A375 (cell line): Measurements from ENCODE around the gene FRRS1. TPM values are rescaled to one million over a fixed set of nuclear protein-coding genes. Genes with fewer than 3 reads are reported as not detected.

Source experiments
- small RNA-seq: library from RNA; depleted of rRNA; stranded (forward); fragments of <200 nt; gene quantifications from one replicate; pipeline ENCODE3, GENCODE V24; 2014
- total RNA-seq: library from RNA; depleted of rRNA; stranded (reverse); fragments of >200 nt; shearing (Covaris generic); gene quantifications from 2 replicates; pipeline ENCODE4 v1.2.3, GENCODE V29; 2014; rRNA removed

FRRS1 gene
- total RNA-seq: 3.8 and 4.7 TPM in 2 replicates

GRCh38 chr1:99766378-99766800, at the start of gene FRRS1:
Gene FRRS1 (minus strand): TSS chr1:99766635. CDS start chr1:99748768, 17,867 bp downstream.

Small RNAs within 50 kb of the gene (small RNA-seq; reads per million reads assigned to genes)
- gene RF00019: not detected
- gene RNU4-75P: not detected

Other genes starting within 250 kb of the FRRS1 start
- gene PALMD, start 120.5 kb downstream of the FRRS1 start, total RNA-seq: not detected in 2 replicates
- gene AGL, start 83.7 kb upstream of the FRRS1 start, total RNA-seq: 4.9 and 5.5 TPM in 2 replicates
- 20.1 and 20.3 TPM in 2 replicates for gene SLC35A3, start 203.4 kb upstream of the FRRS1 start, total RNA-seq